GM19035 (cell line): ENCODE results near the gene KANSL1L.

ENCODE experiments used
- ATAC-seq: cut with Tn5 transposase; IDR thresholded peaks from one replicate; pipeline ENCODE4 v1.9.1; 2021; ENCODE audit not compliant: unreplicated experiment

Gene KANSL1L

GRCh38 chr2:210000464-210001324 lies 170.5 kb downstream of the KANSL1L start:
- ATAC-seq, result no peak

DNA sequence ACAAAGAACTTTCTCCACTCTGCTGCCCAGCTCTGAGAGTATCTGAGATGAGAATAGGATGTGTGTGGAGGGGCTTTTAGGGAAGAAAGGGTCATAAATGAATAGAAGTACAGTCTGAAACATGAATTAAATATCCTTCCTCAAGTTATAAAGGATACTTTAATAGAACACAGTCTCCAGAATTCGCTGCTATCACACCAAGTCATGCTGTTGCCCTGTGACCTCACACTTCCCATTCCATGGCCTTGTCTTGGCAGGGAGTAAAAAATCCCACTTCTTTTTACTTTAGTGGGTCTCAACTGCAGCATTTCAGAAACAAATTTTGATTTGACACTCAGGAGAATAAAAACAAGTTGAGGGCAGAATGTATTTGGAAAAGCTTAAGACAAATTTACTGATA lies 172.6 kb downstream of the KANSL1L start:
- ATAC-seq, result no peak

DNA sequence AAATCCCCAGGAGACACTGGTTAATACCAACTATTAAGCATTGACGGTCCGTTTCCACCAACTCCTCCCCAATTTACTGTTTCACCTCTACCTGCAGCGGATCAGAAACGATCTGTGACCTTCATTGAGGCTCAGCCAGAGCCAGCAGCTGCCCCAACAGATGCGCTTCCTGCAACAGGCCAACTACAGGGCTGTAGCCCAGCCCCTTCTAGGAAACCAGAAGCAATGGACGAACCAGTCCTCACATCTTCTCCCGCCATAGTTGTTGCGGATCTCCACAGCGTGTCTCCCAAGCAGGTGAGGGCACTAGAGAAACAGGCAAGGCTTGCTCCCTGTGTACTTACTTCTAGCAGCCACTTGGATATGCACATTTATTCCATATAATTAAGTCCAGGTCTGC lies 177.2 kb downstream of the KANSL1L start:
- ATAC-seq, result no peak

- ATAC-seq, result no peak
Measured at GRCh38 chr2:209990838-209991237, 180.4 kb downstream of the KANSL1L start.

- no peak for ATAC-seq
Measured at GRCh38 chr2:209988010-209988409, 183.2 kb downstream of the KANSL1L start.

- ATAC-seq, result no peak
Measured at GRCh38 chr2:209986415-209986814, 184.8 kb downstream of the KANSL1L start.

- no peak for ATAC-seq
Measured at GRCh38 chr2:209985874-209986273, 185.3 kb downstream of the KANSL1L start.

DNA sequence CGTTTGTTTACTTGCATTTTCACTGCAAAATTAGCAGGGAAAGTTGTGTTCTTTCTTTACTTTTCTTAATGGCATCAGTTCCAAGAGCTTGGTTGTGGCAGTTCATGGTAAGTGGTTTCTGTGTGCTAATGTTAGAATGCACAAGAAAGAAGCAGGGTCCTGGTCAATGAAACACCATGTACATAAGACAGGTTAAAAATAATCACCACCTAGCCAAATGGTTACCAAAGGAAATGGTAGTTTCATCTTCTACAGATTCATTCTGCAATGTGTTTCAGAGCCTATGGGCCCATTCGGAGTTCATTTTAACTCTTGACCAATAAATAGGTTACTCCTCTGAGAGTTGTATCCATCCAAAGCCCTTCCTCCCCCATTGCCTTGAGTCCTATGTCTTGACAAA lies 186.9 kb downstream of the KANSL1L start:
- no peak for ATAC-seq

DNA sequence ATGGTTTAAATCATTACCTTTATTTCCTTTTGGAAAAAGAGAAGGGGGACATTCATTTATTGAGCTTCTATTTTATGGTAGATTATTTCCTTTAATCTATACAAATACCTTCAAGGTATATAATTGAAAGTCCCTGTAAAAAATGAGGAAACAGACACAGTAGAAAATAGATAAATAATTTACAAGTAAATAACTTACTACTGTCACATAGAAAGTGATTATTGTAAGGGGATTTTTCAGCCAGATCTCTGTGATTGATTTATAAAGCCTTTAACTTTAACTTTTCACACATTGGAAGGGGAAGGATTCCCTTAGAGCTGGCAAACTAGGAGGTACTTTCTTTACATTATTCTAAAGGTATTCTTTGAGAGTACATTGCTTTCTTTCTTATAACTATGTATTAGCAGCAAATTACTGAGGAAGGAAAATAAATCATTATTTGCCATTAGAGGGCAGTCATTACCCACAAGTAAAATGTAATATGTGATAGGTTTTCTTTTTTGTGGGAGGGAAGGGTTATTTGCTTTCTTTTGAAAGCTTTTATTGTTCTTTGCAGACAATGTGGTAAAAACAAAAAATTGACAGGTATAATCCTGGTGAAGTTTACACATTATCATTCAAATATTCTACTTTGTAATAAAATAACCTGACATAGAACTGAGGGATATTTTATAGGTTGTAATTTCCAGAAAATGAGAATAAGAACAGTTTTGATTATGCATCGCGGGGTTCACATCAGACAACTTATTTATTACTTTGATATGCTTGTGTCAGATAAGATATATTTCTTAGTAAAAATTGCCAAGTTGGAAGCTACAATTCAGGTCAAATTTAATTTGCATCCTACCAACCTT lies 193.6 kb downstream of the KANSL1L start:
- peak; percentile 56 for ATAC-seq

GRCh38 chr2:209976698-209977385 lies 194.4 kb downstream of the KANSL1L start:
- no peak for ATAC-seq

GRCh38 chr2:209974576-209974975 lies 196.6 kb downstream of the KANSL1L start:
- ATAC-seq, result no peak

DNA sequence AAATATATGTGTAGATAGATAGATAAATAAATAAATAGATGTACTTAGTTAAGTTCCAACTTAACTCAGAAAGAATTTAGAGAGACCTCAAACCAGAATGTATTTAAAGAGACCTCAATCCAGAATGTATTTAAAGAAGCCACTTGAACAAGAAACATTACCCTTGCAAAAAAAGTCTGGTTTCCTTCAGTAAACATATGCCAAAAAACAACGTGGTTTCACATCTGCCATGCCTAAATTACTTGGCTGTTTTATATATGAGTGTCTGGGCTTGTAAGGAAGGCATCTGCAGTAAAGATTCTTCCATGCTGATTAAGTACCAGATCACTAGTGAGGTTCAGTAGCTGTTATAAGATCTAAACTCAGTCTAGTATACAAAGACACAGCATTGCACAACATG lies 197.9 kb downstream of the KANSL1L start:
- no peak for ATAC-seq
